Measurements from ENCODE around the gene AFF4. TPM values are rescaled to one million over a fixed set of nuclear protein-coding genes. Genes with fewer than 3 reads are reported as not detected.
"Not testable (repeated sequence)": the region's sequence is repeated elsewhere in the genome, so short reads cannot be mapped to it uniquely, and the experiment has no call there.

The AFF4 gene
- polyA plus RNA-seq, 1 donor, result 44.0 TPM

DNA sequence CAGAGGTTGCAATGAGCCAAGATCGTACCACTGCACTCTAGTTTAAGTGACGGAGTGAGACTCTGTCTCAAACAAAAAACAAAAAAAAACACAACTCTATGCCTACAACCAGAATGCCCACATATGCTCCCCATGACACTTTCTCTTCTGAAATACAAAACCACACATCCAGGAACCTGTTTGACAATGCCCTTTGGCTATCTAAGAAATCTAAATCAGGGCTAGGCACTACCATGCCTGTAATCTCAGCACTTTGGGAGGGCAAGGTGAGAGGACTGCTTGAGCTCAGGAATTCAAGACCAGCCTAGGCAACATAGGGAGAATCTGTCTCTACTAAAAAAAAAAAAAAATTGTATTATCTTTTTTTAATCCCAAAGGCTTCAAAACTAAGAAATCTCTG lies 10.6 kb downstream of the AFF4 start:
- DNase-seq, result no peak

DNA sequence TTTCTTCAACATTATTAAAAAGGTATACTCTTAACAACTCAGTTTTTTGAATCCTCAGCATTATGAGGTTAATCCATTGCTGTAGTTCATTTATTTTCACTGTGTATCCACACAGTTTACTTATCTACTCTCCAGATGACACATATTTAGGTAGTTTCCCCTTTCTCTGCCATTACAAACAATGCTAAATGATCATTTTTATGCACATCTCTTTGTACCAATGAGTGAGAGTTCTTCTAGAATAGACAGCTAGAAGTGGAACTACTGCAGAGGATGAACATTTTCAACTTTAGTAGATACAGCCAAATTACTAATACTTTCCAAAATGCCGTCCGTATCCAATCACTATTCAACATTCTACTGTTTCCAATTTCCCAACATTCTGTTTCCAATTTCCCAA lies 11.5 kb downstream of the AFF4 start:
- no peak for DNase-seq

DNA sequence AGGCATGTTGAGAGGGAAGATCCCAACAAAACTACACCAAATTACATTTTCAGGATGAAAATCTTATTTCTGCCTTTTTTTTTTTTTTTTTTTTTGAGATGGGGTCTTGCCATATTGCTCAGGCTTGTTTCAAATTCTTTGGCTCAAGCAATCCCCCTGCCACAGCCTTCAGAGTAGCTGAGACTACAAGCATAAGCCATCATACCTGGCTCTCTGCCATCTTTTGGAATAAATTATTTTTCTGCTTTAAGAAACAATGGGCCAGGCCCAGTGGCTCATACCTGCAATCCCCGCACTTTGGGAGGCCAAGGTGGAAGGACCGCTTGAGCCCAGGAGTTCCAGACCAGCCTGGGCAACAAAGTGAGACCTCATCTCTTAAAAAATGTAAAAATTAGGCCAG lies 14.3 kb downstream of the AFF4 start:
- no peak for DNase-seq

DNA sequence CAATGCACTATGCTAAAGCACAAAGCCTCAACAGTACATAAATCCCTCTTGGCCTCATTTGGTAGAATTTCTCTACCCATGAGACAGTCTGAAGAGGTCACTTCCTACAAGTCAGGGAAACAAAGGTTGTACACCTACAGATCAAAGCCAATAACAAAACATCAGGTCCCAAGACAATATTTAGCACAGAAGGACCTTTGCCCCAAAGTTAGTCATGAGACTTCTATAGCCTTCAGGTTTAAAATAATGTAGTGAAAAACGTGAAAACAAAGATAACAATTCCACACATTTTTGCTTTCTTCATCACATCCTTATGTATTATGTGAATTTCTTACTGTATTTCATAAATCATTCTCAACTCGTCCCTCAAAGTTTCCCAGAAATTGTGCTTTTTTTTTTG lies 15.8 kb downstream of the AFF4 start:
- no peak for DNase-seq

DNA sequence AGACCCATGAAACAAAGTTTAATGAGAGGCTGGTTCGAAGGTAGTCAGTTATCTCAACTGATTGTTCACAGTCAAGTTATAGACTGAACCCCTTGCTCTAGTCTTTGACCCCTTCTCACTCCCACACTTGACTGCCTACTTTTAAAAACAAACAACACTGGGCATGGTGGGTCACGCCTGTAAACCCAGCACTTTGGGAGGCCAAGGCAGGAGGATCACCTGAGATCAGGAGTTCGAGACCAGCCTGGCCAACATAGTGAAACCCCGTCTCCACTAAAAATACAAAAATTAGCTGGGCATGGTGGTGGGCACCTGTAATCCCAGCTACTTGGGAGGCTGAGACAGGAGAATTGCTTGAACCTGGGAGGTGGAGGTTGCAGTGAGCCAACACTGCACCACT lies 18.1 kb downstream of the AFF4 start:
- not testable (repeated sequence) for DNase-seq

DNA sequence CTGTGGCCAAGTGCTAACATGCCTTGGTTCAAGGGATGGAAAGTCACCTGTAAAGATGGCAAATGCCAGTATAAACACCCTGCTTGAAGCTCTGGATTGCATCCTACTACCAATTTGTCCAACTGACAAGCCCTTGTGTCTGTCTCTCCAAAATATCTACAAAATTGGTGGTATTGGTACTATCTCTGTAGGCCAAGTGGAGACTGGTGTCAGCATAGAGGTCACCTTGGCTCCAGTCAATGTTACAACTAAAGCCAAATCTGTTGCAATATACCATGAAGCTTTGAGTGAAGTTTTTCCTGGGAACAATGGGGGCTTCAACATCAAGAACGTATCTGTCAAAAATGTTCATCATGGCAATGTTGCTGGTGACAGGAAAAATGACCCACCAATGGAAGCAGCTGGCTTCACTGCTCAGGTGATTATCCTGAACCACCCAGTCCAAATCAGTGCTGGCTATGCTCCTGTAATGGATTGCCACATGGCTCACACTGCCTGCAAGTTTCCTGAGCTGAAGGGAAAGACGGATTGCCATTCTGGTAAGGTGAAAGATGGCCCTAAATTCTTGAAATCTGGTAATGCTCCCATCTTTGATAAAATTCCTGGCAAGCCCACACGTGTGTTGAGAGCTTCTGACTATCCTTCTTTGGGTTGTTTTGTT lies 19.9 kb downstream of the AFF4 start:
- DNase-seq, result no peak

DNA sequence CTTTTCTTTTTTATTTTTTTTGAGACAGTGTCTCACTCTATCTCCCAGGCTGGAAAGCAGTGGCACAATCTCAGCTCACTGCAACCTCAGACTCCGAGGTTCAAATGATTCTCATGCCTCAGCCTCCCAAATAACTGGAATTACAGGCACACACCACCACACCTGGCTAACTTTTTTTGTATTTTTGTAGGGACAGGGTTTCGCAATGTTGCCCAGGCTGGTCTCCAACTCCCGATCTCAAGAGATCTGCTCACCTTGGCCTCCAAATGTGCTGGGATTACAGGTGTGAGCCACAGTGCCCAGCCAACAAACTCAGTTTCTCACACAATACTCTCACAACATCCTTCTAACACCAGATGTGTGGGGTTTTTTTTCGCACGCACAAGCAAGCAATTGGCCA lies 22.1 kb downstream of the AFF4 start:
- DNase-seq, result no peak

DNA sequence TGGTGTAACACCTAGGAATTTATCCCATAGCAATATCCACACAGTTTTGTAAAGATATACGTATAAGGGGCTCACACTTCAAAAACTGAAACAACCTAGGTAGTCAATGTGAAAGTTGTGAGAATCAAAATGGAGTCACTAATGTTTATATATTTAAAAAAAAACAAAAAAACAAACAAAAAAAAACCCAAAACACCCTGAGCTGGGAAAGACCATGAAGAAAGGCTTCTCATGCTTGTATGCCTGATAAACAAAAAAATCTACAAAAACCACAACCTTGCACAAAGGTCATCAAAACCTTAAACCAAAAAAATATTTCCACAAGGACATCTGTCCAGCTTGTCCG lies 35.4 kb downstream of the AFF4 start:
- no peak for DNase-seq

DNA sequence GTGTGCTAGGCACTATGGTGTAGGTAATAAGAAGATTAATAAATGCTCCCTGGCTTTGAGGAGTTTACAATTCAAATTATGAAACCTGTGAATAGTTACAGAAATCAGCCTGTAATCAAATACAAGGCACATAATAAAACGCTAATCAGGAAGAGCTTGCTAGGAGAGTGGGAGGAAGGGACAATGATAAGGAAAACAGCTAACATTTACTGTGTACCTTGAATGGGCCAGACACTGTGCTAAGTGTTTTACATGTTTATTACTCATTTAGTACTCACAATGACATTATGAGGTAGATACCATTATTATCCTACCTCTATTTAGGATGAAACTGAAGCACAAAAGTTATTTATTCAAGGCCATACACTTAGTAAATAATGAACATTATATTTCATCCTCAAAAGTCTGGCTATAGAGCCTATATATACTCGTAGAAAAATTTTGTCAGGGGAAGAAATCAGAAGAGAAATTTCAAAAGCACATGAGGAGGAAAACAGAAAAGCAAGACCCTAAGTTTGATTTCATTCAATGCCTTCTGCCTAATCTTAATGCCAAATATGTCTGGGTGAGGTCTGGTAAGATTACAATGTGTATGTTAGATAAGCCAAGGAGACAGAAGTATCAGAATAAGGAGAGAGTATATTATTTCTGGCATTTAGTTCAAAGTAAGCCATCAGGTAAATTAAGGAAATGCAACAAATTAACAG lies 35.9 kb downstream of the AFF4 start:
- DNase-seq, result no peak

DNA sequence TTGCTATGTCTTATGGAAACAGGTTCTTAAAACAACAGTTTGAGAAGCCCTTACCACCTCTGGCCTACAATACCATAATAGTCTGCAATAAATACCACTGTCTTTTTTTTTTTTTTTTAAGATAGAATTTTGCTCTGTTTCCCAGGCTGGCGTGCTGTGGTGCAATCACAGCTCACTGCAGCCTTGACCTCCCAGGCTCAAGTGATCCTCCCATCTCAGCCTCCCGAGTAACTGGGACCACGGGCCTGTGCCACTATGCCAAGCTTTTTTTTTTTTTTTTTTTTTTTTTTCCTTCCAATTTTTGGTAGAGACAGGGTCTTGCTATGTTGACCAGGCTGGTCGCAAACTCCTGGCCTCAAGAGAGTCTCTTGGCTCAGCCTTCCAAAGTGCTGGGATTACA lies 37.0 kb downstream of the AFF4 start:
- DNase-seq, result no peak

DNA sequence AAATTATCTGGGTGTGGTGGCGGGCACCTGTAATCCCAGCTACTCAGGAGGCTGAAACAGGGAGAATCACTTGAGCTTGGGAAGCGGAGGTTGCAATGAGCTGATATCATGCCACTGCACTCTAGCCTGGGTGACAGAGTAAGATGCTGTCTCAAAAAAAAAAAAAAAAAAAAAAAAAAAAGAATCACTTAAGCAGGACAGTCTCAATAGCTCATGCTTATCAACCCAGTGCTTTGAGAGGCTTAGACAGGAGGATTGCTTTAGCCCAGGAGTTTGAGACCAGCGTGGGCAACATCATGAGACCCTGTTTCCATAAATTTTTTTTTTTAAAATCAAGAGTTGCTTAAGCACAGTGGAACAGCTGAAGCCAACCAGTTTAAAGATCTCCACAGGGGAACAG lies 47.3 kb downstream of the AFF4 start:
- no peak for DNase-seq

DNA sequence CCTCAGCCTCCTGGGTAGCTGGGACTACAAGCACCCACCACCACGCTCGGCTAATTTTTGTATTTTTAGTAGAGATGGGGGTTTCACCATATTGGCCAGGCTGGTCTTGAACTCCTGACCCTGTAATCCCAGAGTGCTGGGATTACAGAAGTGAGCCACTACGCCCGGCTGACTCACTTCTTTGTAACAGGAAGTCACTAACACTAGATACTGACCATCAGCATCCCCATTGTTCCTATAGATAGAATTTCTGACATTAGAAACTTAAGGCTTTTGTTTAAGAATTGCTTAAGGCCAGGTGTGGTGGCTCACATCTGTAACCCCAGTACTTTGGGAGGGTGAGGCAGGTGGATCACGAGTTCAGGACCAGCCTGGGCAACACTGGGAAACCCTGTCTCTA lies 47.8 kb downstream of the AFF4 start:
- no peak for DNase-seq

DNA sequence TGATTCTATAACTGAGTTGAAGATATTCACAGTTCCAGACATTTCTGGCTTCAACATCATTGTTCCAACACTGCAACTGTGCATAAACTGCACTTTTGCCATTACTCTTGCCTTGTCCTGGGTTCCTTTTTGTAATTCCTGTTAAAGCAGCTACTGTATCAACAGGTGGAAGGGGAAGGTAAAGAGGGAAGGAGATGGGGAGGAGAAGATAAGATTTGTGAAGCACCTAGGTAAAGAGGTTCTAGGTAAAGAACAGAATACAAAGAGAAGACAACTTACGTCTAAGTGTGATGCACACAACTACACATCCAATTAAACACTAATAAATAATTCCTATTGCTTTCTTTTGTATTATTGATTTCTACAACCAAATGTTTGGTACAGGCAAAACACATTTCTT lies 53.7 kb downstream of the AFF4 start:
- DNase-seq, result no peak

DNA sequence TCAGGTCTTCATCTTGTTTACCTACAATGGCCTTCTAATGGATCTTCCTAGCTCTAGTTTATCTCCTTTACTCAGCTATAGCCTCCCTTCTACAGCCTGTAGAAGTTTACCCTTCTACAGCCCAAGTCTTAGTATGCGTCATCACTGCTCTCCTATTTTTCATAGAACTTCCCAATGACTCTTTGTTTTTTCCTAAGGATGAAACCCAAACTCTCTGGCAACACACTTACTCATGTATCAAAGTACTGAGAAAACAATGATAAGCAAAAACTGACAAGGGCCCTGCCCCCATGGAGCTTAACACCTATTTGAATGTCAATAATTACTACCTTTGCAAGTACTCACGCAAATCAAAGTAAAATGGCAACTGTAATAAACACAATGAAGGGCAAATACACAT lies 56.3 kb downstream of the AFF4 start:
- DNase-seq, result no peak

DNA sequence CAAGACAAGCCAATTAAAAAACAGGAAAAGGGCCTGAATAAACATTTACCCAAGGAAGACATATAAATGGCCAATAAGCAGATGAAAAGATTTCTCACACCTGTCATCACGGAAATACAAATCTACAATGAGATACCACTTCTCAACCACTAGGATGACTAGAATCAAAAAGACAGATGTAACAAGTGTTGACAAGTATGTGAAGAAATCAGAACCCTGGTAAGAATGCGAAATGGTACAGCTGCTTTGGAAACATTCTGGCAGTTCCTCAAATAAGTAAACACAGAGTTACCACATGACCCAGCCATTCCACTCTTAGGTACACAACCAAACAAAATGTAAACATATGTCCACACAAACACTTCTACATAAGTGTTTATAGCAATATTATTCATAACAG lies 57.5 kb downstream of the AFF4 start:
- DNase-seq, result no peak

DNA sequence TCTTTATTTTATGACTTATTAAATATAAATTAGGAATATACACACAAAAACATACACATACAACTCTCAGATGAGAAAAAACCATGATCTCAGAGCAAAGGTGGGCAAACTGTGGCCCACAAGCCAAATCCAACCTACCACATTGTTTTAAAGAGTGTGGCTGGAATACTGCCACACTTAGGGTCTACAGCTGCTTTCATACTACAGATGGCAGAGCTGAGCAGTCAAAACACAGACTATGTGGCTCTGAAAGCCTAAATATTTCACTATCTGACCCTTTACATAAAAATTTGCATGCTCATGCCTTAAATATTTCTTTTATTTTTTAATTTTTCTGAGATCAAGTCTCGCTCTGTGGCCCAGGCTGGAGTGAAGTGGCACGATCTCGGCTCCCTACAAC lies 61.7 kb downstream of the AFF4 start:
- DNase-seq, result no peak

DNA sequence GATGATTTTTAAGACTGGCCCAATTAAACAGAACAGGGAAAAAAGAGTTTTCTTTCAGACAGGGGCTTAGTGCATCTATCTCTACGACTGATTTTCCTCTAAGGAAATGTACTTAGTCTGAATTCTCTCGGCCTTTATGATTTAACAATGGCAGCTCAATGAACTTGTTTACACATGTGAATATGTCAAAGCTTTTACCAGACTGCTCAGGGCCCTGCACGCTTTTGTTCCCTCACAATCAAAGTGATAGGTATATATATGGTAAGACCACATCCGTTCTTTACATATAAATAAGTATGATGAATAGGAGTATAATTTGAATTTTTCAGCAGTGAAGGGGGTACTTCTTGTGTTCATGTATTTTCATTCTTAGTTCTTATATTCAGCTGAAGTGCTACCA lies 62.4 kb downstream of the AFF4 start:
- DNase-seq, result no peak

DNA sequence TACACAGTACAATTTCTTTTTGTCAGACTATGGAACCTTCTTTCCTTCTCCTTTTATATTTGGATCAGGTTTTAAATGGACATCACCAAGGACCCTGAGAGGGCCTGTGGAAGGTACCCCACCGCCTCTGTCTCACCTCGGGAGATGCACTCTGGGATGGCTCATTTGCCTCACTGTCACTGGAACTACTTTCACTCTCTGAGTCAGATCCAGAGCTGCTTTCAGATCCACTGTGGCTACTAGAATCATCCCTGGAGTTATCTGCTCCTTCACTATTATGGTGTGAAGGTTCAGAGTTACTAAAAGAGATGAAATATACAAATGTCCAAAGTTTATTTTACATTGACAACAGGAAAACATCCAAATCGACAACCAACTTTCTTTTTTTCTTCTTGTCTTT lies 65.3 kb downstream of the AFF4 start:
- no peak for DNase-seq

DNA sequence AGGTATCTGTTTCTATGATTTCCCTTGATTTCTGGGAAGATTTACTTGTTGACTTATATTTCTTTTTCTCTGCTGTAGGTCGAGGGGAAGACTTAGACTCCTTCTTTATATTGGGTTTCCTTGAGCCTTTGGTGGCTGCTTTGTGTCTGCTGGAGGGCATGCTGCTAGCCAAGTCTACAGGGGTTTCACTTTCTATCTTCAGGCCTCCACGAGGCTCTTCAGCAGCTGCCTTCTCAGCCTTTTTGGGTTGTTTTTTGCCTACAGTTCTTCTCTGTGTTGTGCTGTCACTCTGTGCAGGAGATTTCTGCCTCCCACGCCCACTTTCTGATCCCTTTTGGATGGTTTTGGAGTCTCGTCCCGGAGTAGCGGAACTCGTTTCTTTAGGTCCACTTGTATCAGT lies 66.7 kb downstream of the AFF4 start:
- DNase-seq, result no peak

DNA sequence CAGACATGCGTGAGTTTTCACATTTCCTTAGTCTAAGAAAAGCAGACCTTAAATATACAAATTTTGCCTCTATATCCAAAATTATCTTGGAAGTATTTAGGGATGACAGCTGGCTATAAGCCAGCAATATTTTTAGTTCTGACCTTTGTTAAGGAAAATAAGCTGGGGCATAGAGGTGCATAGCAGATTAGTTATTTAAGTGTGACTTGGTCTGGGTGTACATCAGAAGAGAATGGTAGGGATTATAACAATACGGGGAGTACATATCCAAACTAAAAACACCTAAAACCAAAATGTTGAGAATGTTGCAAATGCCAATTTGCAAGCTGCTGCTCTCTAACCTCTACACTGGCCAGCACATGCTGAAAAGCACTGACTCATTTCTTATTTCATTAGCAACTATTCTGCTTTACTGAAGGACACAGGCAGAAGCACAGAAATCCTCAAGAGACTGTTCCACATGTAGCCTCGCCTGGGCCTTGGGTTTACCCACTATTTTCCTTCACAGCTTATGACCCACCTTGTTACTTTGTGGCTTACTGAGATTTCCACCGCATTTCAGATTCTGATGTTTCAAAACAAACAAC lies 67.6 kb downstream of the AFF4 start:
- no peak for DNase-seq

DNA sequence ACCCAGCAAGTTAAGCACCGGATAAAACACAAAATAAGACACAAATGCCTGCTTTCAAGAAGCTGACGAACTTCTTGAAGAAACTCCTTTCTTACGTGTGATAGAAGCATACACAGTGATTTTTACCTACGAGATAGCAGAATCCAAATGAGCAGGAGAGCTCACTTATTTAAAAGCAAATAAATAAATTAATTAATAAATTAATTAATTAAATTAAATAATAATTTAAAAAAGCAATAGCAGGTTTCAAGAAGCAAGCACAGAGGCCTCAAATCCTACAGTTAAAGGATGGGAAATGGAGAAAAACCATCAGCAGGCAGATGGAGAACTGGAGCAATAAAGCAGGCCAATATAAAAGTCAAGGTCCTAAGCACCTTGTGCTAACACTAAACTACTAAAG lies 72.6 kb downstream of the AFF4 start:
- DNase-seq, result no peak

DNA sequence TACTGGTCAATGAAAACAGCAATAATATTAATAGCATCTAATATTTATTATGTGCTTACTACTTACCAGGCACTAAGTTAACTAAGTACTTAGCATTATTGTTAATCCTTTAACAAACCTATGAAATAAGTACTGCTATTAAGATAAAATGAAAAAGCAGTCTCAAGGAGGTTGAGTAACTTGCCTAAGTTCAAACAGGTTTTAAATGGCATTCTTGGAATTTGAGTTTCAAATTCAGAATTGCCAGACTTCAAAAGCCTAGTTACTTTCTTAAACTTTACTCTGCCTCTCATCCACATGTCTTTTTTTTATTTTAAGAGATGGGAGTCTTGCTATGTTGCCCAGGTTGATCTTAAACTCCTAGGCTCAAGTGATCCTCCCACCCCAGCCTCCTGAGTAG lies 73.9 kb downstream of the AFF4 start:
- DNase-seq, result no peak

DNA sequence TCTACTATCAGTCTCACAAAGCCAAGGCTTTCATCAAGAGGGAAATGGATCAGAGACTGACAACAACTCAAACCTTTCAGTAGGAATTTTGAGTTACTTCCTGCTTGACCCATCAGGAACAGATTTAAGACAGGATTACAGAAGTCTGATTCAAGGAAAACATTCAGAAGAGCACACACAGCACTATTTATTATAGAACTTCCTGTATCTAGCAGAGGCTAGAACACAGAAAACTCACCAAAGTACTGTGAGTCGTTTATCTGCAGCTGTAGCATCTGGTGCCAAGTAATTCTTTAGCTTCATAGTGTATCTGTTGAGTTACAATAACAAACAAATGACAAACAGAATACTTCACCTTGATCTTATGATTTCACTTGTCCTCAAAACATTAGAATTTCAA lies 76.2 kb downstream of the AFF4 start:
- DNase-seq, result no peak

DNA sequence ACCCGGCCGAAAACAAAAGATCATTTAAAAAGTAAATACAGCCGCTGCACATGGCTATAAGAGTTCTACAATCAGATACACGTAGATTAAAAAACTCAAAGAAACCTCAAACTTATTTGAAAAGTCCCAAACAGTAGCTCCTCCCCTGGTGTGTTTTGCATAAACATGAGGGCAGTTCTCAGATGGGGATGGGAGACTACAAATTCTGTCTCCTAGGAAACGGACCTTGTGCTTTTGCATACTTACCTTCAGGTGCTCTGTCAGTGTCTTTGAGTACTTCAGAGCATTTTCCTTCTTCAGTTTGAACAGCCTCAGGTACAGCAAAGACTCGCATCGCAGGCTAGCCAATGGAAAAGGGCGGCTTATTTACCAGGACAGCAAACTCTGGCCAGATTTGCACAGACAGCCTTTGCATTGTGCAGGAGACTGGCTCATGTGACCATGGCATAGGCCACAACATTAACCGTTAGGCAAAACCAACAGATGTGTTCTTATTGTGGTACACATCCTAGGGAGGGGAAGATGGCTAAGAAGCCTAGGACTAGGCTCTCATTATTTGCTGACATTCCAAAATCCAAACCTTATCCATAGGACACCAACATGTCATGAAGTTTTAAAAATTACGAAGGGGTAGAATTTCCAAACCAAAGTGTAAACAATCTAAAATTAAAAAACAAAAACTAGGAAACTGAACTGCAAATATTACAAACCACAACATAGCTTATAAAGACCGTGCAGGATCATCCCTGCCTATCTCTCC lies 77.2 kb downstream of the AFF4 start:
- no peak for DNase-seq
